Adrenal gland (tissue), 5 donors: ENCODE results near the gene SCN4A.

ENCODE experiments used
- POLR2A ChIP-seq, 2 donors: fragments of 450-650 bp; IDR thresholded peaks; one replicate each; pipeline ENCODE4 v1.6.1; 2017; ENCODE audit warnings: antibody characterized with exemption in 2 of 2, mild to moderate bottlenecking in 2 of 2, moderate library complexity in 1 of 2
- TF ChIP-seq, protein P1 (sequence below), 6 experiments: fragments of 450-650 bp in 4 of 6; fragments of 200-600 bp in 2 of 6; sonication (generic) in 1 of 6; IDR thresholded peaks; 1 replicate in 5 of 6; 2 replicates in 1 of 6; pipeline versions ENCODE4 v1.5.1 to v1.8.0; 2016 to 2021; ENCODE audit warnings: antibody characterized with exemption in 6 of 6, mild to moderate bottlenecking in 2 of 6, moderate library complexity in 1 of 6
- donor health status: DM: no; HTN: no; CAD: no.

DNA sequence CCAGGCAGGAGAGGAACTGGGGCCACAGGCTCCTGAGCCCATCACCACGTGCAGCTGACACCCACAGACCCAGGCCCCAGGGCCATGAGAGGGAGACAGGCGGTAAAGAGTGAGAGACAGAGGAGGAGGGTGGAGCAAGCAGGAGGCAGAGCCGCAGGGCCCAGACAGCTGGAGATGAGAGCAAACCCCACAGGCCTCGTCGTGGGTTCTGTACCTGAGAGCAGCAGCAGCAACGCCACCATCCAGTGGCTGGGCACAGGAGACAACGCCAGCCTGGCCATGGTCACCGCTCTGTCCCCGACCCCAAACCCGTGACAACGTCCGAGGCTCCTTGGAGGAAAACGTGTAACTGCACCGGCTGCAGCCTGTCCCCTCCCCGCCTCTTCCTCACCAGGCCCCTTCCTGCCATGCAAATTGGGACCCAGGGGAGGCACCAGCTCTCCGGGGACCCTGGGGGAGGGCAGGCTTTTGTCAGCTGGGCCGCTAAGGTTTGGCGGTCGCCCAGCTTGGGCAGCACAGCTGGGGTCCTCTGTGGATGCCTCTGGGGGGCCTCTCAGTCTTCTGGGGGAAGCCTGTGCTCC lies 40.6 kb downstream of the SCN4A start, which contains the start of gene CD79B:
- TF ChIP-seq, protein P1, sequence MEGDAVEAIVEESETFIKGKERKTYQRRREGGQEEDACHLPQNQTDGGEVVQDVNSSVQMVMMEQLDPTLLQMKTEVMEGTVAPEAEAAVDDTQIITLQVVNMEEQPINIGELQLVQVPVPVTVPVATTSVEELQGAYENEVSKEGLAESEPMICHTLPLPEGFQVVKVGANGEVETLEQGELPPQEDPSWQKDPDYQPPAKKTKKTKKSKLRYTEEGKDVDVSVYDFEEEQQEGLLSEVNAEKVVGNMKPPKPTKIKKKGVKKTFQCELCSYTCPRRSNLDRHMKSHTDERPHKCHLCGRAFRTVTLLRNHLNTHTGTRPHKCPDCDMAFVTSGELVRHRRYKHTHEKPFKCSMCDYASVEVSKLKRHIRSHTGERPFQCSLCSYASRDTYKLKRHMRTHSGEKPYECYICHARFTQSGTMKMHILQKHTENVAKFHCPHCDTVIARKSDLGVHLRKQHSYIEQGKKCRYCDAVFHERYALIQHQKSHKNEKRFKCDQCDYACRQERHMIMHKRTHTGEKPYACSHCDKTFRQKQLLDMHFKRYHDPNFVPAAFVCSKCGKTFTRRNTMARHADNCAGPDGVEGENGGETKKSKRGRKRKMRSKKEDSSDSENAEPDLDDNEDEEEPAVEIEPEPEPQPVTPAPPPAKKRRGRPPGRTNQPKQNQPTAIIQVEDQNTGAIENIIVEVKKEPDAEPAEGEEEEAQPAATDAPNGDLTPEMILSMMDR (IDR thresholded peaks at IDR 0.05) = no peak
- TF ChIP-seq POLR2A (IDR thresholded peaks at IDR 0.05) = no peak
